Trophoblast cell (in vitro differentiated cells and primary cell): ENCODE results near the gene ZNF711.
"Not testable (repeated sequence)": the region's sequence is repeated elsewhere in the genome, so short reads cannot be mapped to it uniquely, and the experiment has no call there.

Experiments used
- DNase-seq, 2 donors: peaks; one replicate each; pipeline ENCODE4 v3.0.0-alpha.2; 2016
- H2AFZ ChIP-seq: 2 replicates; pipeline ENCODE4 v1.6.1; 2013; ENCODE audit warnings: low read length, moderate library complexity, mild to moderate bottlenecking; ENCODE audit not compliant: insufficient read depth, poor library complexity
- H2AK5ac ChIP-seq: 2 replicates; pipeline ENCODE4 v1.6.1; 2013; ENCODE audit warnings: mild to moderate bottlenecking, low read length
- H2BK120ac ChIP-seq: 2 replicates; pipeline ENCODE4 v1.6.1; 2013; ENCODE audit warnings: low read length, mild to moderate bottlenecking, moderate library complexity; ENCODE audit not compliant: insufficient read depth, poor library complexity
- H2BK12ac ChIP-seq: 2 replicates; pipeline ENCODE4 v1.6.1; 2013; ENCODE audit warnings: mild to moderate bottlenecking, low read length, moderate library complexity
- H2BK5ac ChIP-seq: 2 replicates; pipeline ENCODE4 v1.6.1; 2013; ENCODE audit warnings: low read length, low read depth, moderate library complexity, mild to moderate bottlenecking; ENCODE audit not compliant: poor library complexity
- H3K14ac ChIP-seq: 2 replicates; pipeline ENCODE4 v1.6.1; 2013; ENCODE audit warnings: mild to moderate bottlenecking, low read length
- H3K18ac ChIP-seq: 2 replicates; pipeline ENCODE4 v1.6.1; 2013; ENCODE audit warnings: mild to moderate bottlenecking, low read length
- H3K23ac ChIP-seq: 2 replicates; pipeline ENCODE4 v1.6.1; 2013; ENCODE audit warnings: low read length
- H3K27ac ChIP-seq: 2 replicates; pipeline ENCODE4 v1.5.1; 2013; ENCODE audit warnings: low read depth, mild to moderate bottlenecking, inconsistent platforms, low read length, moderate library complexity
- H3K27me3 ChIP-seq: 2 replicates; pipeline ENCODE4 v1.6.1; 2013; ENCODE audit warnings: inconsistent platforms, mild to moderate bottlenecking, low read length, moderate library complexity; ENCODE audit not compliant: insufficient read depth
- H3K36me3 ChIP-seq, 2 experiments: 1 replicate in 1 of 2; 2 replicates in 1 of 2; pipeline ENCODE4 v1.6.1; 2013; ENCODE audit warnings: low read length in 2 of 2, mild to moderate bottlenecking in 2 of 2, moderate library complexity in 1 of 2; ENCODE audit not compliant: insufficient read depth in 2 of 2, control insufficient read depth in 1 of 2
- H3K4ac ChIP-seq: 2 replicates; pipeline ENCODE4 v1.6.1; 2013; ENCODE audit warnings: low read depth, mild to moderate bottlenecking, low read length, moderate library complexity
- H3K4me1 ChIP-seq, 2 experiments: 1 replicate in 1 of 2; 2 replicates in 1 of 2; pipeline ENCODE4 v1.6.1; 2013; ENCODE audit warnings: low read length in 2 of 2, mild to moderate bottlenecking in 2 of 2, moderate library complexity in 1 of 2; ENCODE audit not compliant: insufficient read depth in 2 of 2, control insufficient read depth in 1 of 2
- H3K4me2 ChIP-seq: 2 replicates; pipeline ENCODE4 v1.6.1; 2013; ENCODE audit warnings: inconsistent platforms, mild to moderate bottlenecking, low read length, moderate library complexity
- H3K4me3 ChIP-seq: 2 replicates; pipeline ENCODE4 v1.5.1; 2013; ENCODE audit warnings: mild to moderate bottlenecking, low read depth, low read length, inconsistent platforms
- H3K79me1 ChIP-seq: one replicate; pipeline ENCODE4 v1.6.1; 2013; ENCODE audit warnings: low read length
- H3K79me2 ChIP-seq: 2 replicates; pipeline ENCODE4 v1.6.1; 2013; ENCODE audit warnings: low read length, mild to moderate bottlenecking; ENCODE audit not compliant: control insufficient read depth, insufficient read depth, poor library complexity
- H3K9ac ChIP-seq: 2 replicates; pipeline ENCODE4 v1.6.1; 2013; ENCODE audit warnings: mild to moderate bottlenecking, low read length
- H3K9me3 ChIP-seq: 2 replicates; pipeline ENCODE4 v1.6.1; 2013; ENCODE audit warnings: low read depth, mild to moderate bottlenecking, control low read depth, inconsistent platforms, low read length; ENCODE audit not compliant: insufficient read depth
- H4K12ac ChIP-seq: 2 replicates; pipeline ENCODE4 v1.6.1; 2013; ENCODE audit warnings: low read depth, mild to moderate bottlenecking, low read length, moderate library complexity
- H4K8ac ChIP-seq: 2 replicates; pipeline ENCODE4 v1.6.1; 2013; ENCODE audit warnings: low read depth, mild to moderate bottlenecking, low read length, moderate library complexity
- H4K91ac ChIP-seq: one replicate; pipeline ENCODE4 v1.6.1; 2013; ENCODE audit warnings: low read depth, mild to moderate bottlenecking, low read length, moderate library complexity
- WGBS: extraction: QIAGEN DNeasy Blood & Tissue Kit; methylation state at CpG from one replicate; pipeline ENCODE4 v1.1.7; 2013; ENCODE audit warnings: missing lambda C conversion rate; ENCODE audit not compliant: insufficient read length, insufficient coverage; ENCODE audit errors: extremely low coverage; 5-methylcytosine and 5-hydroxymethylcytosine counted together

ZNF711 gene

DNA sequence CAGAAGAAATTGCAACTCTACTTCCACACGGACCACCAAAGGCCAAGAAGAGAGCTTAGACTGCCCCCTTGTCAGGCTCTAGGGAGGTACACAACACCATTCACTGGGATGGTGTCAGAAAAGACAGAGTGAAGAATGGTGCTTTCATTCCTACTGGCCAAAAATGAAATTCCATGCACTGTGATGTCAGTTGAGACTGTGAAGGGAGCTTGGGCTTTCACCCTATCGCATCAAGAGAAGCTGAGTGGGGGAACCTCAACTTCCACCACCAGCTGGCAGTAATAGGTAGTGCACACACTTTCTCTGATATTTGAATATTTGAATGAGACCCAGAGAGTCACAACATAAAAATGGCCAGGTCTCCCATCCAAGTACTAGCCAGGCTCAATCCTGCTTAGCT lies 65.9 kb downstream of the ZNF711 start:
- no peak overlapping the region for H4K12ac ChIP-seq
- no peaks in the 10 kb centered on the region for H3K79me1 ChIP-seq
- H3K4ac ChIP-seq: no peak overlapping the region
- no peaks in the 10 kb centered on the region for H3K36me3 ChIP-seq
- H4K91ac ChIP-seq: no peak overlapping the region
- H2BK5ac ChIP-seq: no peak overlapping the region
- no CpG with 5 or more reads among the region's 2 CpGs for WGBS
- no peak overlapping the region for H2AFZ ChIP-seq
- H3K79me2 ChIP-seq: no peaks in the 10 kb centered on the region
- no peak for DNase-seq
- H2BK12ac ChIP-seq: no peak overlapping the region
- no peaks in the 10 kb centered on the region for H3K9me3 ChIP-seq
- no peak overlapping the region for H3K14ac ChIP-seq
- no peak overlapping the region for H3K4me3 ChIP-seq
- no peaks in the 10 kb centered on the region for H3K27me3 ChIP-seq
- H3K4me1 ChIP-seq: no peaks in the 10 kb centered on the region
- no peak overlapping the region for H2AK5ac ChIP-seq
- H3K27ac ChIP-seq: no peak overlapping the region
- no peak overlapping the region for H3K18ac ChIP-seq
- no peak overlapping the region for H3K9ac ChIP-seq
- no peak overlapping the region for H2BK120ac ChIP-seq
- H4K8ac ChIP-seq: no peak overlapping the region
- H3K23ac ChIP-seq: no peak overlapping the region
- no peak overlapping the region for H3K4me2 ChIP-seq

DNA sequence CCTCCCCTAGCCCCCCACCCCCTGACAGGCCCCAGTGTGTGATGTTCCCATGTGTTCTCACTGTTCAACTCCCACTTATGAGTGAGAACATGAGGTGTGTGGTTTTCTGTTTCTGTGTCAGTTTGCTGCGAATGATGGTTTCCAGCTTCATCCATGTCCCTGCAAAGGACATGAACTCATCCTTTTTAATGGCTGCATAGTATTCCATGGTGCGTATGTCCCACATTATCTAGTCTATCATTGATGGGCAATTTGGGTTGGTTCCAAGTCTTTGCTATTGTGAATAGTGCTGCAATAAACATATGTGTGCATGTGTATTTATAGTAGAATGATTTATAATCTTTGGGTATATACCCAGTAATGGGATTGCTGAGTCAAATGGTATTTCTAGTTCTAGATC lies 67.6 kb downstream of the ZNF711 start:
- H4K12ac ChIP-seq, H3K9ac ChIP-seq, H3K79me1 ChIP-seq, H3K4ac ChIP-seq, H4K8ac ChIP-seq, H2BK12ac ChIP-seq, H3K23ac ChIP-seq, DNase-seq, H3K36me3 ChIP-seq, H3K18ac ChIP-seq, H3K27me3 ChIP-seq, H2AK5ac ChIP-seq, H3K27ac ChIP-seq, H2BK5ac ChIP-seq, H3K14ac ChIP-seq, H4K91ac ChIP-seq, H3K4me2 ChIP-seq, H2BK120ac ChIP-seq, H3K9me3 ChIP-seq, H3K4me1 ChIP-seq, H3K4me3 ChIP-seq, H3K79me2 ChIP-seq, H2AFZ ChIP-seq: not testable (repeated sequence)
- WGBS: no CpG with 5 or more reads among the region's 2 CpGs
